GM12801 (cell line): Measurements from ENCODE around the gene USH2A.

ENCODE experiments used
- TF ChIP-seq, protein P1 (sequence below): IDR thresholded peaks from one replicate; pipeline ENCODE4 v1.5.1; 2011; ENCODE audit warnings: control low read depth; ENCODE audit not compliant: insufficient read length; ENCODE audit errors: extremely low read depth

Gene USH2A

DNA sequence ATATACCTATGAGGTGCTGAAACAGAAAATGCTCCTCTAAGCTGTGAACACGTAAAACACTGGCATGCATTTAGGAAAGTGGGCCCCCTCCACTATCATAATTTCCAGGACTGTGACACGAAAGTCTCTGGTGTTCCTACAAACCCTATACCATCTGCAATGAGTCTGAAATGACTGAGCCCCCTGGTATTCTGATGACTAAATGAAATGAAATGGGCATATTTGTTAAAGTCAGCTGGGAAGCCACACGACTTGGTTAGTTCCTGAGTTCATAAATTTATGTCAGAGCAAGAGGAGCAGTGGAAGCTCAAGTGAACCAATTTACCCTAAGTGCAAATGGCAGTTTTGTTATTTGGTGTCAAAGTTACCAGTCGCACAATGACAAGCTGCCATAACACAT lies 673.8 kb downstream of the USH2A start:
- TF ChIP-seq, protein P1, sequence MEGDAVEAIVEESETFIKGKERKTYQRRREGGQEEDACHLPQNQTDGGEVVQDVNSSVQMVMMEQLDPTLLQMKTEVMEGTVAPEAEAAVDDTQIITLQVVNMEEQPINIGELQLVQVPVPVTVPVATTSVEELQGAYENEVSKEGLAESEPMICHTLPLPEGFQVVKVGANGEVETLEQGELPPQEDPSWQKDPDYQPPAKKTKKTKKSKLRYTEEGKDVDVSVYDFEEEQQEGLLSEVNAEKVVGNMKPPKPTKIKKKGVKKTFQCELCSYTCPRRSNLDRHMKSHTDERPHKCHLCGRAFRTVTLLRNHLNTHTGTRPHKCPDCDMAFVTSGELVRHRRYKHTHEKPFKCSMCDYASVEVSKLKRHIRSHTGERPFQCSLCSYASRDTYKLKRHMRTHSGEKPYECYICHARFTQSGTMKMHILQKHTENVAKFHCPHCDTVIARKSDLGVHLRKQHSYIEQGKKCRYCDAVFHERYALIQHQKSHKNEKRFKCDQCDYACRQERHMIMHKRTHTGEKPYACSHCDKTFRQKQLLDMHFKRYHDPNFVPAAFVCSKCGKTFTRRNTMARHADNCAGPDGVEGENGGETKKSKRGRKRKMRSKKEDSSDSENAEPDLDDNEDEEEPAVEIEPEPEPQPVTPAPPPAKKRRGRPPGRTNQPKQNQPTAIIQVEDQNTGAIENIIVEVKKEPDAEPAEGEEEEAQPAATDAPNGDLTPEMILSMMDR, result no peak

DNA sequence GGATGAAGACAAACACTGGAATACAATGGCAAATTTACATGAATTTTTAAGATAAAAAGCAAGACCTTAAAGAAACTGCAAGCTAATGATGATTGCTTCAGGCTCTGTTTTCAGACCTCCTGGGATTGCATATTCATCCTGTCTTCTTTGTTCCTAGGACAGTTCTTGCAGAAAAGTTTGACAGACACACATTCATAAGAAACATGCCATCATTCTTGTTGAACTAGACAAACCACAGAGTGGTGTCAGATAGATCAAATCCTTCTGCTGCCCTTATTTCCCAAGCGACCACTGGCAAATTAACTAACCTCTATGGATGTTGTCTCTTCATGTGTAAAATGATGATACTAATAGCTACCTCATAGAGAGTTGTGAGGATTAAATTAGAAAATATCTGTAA lies 674.8 kb downstream of the USH2A start:
- TF ChIP-seq, protein P1, result no peak

DNA sequence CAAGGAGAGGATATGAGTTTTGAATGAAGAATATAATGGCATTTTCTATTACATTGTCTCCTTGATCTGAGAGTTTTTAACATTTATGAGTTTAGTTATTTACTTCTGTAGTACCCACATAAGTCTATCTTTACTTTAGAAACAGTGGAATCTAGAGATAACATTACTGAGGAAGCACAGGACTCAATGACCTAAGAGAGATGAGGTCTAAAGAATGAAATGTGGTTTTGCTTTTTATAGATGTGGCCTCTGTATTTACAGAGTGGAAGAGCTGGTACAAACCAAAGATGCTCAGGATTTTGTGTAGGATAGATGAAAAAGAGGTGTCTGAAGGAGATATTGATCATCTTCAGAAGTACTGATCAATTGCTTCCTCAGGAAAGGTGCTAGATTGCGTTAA lies 678.8 kb downstream of the USH2A start:
- TF ChIP-seq, protein P1, result no peak

DNA sequence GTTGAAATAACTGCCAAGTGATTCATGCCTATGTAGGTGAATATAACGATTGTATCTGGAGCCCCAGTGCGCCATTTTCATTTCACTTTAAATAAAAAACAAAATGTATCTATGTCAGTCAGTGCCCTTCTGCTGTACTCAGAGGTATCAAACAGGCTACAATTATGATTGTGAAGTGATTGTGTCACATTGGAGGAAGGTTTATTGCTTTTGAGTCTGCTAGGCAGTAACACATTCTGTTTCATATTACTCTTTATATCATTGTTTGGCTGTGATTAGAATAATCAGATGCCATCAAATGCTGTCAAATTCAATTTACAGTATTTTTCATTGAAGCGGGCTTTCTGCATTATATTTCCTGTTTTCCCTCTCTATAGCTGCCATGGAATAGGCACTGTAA lies 684.2 kb downstream of the USH2A start:
- TF ChIP-seq, protein P1, result no peak

DNA sequence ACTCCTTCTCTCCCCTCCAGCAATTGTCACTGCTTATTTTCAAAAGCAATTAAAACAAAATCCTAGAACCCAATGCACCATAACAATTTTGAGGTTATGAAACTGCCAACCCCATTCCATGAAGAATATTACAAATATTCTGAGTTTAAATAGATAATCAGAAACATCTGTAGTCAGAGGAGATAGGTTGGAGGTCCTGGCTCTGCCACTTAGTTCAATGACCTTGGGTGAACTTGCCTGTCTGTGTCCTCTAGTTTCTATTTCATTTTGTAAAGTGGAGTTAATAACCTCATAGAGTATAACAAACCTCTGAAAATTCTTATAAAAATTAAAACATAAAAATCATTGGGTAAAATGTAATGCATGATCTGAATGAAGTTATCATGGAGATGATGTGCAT lies 691.5 kb downstream of the USH2A start:
- TF ChIP-seq, protein P1, result no peak

DNA sequence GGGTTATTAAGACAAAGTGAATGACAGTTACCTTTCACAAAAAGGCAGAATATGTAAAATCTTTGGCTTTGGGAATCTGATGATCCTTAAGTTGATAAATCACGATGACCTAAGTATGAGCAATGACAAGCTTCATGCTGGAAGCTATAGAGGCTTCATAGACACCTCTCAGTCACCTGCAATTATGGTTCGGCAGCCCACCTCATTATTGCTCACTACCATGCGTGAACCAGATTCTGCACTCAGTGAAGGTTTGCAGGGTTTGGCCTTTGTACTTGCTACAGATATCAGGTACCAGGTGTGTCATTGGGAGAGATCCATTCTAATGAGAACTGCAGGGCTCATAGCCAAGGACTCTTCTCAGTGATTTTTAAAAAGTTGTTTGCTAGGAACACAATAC lies 692.6 kb downstream of the USH2A start:
- TF ChIP-seq, protein P1, result no peak

DNA sequence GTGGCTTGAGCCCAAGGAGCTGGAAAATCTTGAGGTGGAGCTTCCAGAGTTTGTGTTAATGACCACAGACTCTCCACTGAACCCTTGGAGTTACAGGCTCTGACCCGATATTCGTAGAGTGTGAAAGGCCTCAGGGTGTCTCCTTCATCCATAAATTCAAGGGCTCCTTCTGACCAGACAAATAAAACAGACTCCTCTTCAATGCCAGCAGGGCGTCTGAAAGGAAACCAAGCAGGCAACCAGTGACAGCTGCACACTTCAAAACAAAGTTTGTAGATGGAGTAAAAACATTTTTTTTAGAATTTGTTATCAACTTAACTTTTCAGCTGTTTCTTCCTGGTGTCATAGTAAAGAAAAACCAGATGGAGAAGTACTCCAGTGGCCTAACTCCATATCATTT lies 695.1 kb downstream of the USH2A start:
- TF ChIP-seq, protein P1, result no peak

DNA sequence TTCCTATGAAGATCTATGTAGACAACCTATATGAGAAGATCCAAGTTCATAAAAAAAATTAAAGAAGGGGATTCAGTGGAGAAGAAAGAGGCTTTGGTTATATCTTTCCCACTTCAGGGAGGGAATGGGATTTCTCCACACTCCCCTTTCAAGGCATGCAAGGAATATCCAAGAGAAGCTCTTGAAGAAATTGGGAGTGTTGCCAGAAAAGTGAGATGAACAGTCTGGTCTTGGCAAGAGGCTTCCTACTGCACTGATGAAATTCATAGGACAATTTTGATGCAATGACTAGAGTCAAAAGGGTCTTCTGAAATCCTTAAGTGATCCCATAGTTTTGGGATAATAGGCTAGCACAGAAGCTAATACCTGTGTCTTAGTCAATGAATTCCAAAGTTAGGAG lies 703.1 kb downstream of the USH2A start:
- TF ChIP-seq, protein P1, result no peak
